ENCODE measurements around the gene BMP7.

DNA sequence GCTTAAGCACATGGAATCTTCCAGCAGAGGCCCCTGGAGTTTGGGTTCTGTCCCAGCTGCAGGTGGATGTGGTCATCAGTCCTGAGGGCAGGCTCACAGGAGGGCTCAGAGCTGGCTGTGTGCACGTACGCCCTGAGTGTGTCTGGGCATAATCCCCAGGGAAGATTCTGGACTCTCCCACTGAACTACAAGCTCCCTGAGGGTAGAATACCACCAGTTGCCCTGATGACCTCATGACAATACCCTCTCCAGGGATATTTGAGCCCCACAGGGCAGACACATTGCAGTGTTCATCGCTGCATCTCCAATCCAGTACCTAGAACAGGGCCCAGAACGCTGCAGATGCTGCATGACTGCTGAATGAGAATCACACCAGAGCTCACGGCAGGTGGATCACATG, 92.5 kb downstream of the BMP7 start:
- TF ChIP-seq POLR2A (IDR thresholded peaks at IDR 0.05; ENCODE audit: low read depth, low read length) (no peak), JUN (IDR thresholded peaks at IDR 0.05; ENCODE audit: borderline replicate concordance, insufficient read depth, insufficient read length, low read depth) (no peak)
- TF ChIP-seq, protein P1, sequence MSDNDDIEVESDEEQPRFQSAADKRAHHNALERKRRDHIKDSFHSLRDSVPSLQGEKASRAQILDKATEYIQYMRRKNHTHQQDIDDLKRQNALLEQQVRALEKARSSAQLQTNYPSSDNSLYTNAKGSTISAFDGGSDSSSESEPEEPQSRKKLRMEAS (IDR thresholded peaks at IDR 0.05; ENCODE audit: insufficient read depth, insufficient read length): no peak
- TF ChIP-seq, protein P2, sequence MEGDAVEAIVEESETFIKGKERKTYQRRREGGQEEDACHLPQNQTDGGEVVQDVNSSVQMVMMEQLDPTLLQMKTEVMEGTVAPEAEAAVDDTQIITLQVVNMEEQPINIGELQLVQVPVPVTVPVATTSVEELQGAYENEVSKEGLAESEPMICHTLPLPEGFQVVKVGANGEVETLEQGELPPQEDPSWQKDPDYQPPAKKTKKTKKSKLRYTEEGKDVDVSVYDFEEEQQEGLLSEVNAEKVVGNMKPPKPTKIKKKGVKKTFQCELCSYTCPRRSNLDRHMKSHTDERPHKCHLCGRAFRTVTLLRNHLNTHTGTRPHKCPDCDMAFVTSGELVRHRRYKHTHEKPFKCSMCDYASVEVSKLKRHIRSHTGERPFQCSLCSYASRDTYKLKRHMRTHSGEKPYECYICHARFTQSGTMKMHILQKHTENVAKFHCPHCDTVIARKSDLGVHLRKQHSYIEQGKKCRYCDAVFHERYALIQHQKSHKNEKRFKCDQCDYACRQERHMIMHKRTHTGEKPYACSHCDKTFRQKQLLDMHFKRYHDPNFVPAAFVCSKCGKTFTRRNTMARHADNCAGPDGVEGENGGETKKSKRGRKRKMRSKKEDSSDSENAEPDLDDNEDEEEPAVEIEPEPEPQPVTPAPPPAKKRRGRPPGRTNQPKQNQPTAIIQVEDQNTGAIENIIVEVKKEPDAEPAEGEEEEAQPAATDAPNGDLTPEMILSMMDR (IDR thresholded peaks at IDR 0.05; ENCODE audit: extremely low read depth in 1 of 2, insufficient read depth in 1 of 2, low read depth in 1 of 2, low read length in 2 of 2): no peak

Data from endothelial cell of umbilical vein (primary cell).